Measurements from ENCODE around the gene NPY4R.
"Not testable (repeated sequence)": the region's sequence is repeated elsewhere in the genome, so short reads cannot be mapped to it uniquely, and the experiment has no call there.

Gene NPY4R

GRCh38 chr10:46512002-46512401 lies 46.2 kb upstream of the NPY4R start:
- DNase-seq (ENCODE audit: low read depth in 1 of 2, low spot score in 1 of 2); H3K27ac ChIP-seq (replicated peaks); H3K4me3 ChIP-seq (replicated peaks; ENCODE audit: insufficient read depth, low read length); H3K27me3 ChIP-seq (ENCODE audit: insufficient read depth, poor library complexity, severe bottlenecking): not testable (repeated sequence)

- H3K27me3 ChIP-seq (ENCODE audit: insufficient read depth, poor library complexity, severe bottlenecking); DNase-seq (ENCODE audit: low read depth in 1 of 2, low spot score in 1 of 2); H3K4me3 ChIP-seq (replicated peaks; ENCODE audit: insufficient read depth, low read length); H3K27ac ChIP-seq (replicated peaks): not testable (repeated sequence)
Measured at GRCh38 chr10:46499990-46500389, 34.2 kb upstream of the NPY4R start.

- DNase-seq (ENCODE audit: low read depth in 1 of 2, low spot score in 1 of 2); H3K27ac ChIP-seq (replicated peaks); H3K4me3 ChIP-seq (replicated peaks; ENCODE audit: insufficient read depth, low read length); H3K27me3 ChIP-seq (ENCODE audit: insufficient read depth, poor library complexity, severe bottlenecking): not testable (repeated sequence)
Measured at GRCh38 chr10:46498985-46499703, 33.4 kb upstream of the NPY4R start.

GRCh38 chr10:46497878-46498277 lies 32.1 kb upstream of the NPY4R start:
- H3K4me3 ChIP-seq (replicated peaks; ENCODE audit: insufficient read depth, low read length); H3K27me3 ChIP-seq (ENCODE audit: insufficient read depth, poor library complexity, severe bottlenecking); DNase-seq (ENCODE audit: low read depth in 1 of 2, low spot score in 1 of 2); H3K27ac ChIP-seq (replicated peaks): not testable (repeated sequence)

GRCh38 chr10:46497401-46497800 lies 31.6 kb upstream of the NPY4R start:
- H3K27me3 ChIP-seq (ENCODE audit: insufficient read depth, poor library complexity, severe bottlenecking); H3K4me3 ChIP-seq (replicated peaks; ENCODE audit: insufficient read depth, low read length); H3K27ac ChIP-seq (replicated peaks); DNase-seq (ENCODE audit: low read depth in 1 of 2, low spot score in 1 of 2): not testable (repeated sequence)

GRCh38 chr10:46491364-46492114 lies 25.8 kb upstream of the NPY4R start:
- not testable (repeated sequence) for H3K27ac ChIP-seq (replicated peaks); H3K4me3 ChIP-seq (replicated peaks; ENCODE audit: insufficient read depth, low read length); H3K27me3 ChIP-seq (ENCODE audit: insufficient read depth, poor library complexity, severe bottlenecking); DNase-seq (ENCODE audit: low read depth in 1 of 2, low spot score in 1 of 2)

GRCh38 chr10:46490285-46490684 lies 24.5 kb upstream of the NPY4R start:
- DNase-seq (ENCODE audit: low read depth in 1 of 2, low spot score in 1 of 2); H3K4me3 ChIP-seq (replicated peaks; ENCODE audit: insufficient read depth, low read length); H3K27me3 ChIP-seq (ENCODE audit: insufficient read depth, poor library complexity, severe bottlenecking); H3K27ac ChIP-seq (replicated peaks): not testable (repeated sequence)

- not testable (repeated sequence) for H3K27me3 ChIP-seq (ENCODE audit: insufficient read depth, poor library complexity, severe bottlenecking); H3K27ac ChIP-seq (replicated peaks); H3K4me3 ChIP-seq (replicated peaks; ENCODE audit: insufficient read depth, low read length)
Measured at GRCh38 chr10:46486459-46486858, 20.7 kb upstream of the NPY4R start.

GRCh38 chr10:46474746-46475320 lies 9.1 kb upstream of the NPY4R start:
- H3K27ac ChIP-seq (replicated peaks); DNase-seq (ENCODE audit: low read depth in 1 of 2, low spot score in 1 of 2); H3K4me3 ChIP-seq (replicated peaks; ENCODE audit: insufficient read depth, low read length); H3K27me3 ChIP-seq (ENCODE audit: insufficient read depth, poor library complexity, severe bottlenecking): not testable (repeated sequence)

More at GRCh38 chr10:46486459-46486858, 20.7 kb upstream of the NPY4R start:
- not testable (repeated sequence) for DNase-seq (ENCODE audit: low read depth in 1 of 2, low spot score in 1 of 2)

GRCh38 chr10:46473758-46474157 lies 8.0 kb upstream of the NPY4R start:
- H3K27me3 ChIP-seq (ENCODE audit: insufficient read depth, poor library complexity, severe bottlenecking); H3K4me3 ChIP-seq (replicated peaks; ENCODE audit: insufficient read depth, low read length); DNase-seq (ENCODE audit: low read depth in 1 of 2, low spot score in 1 of 2); H3K27ac ChIP-seq (replicated peaks): not testable (repeated sequence)

GRCh38 chr10:46470134-46470533 lies 4.4 kb upstream of the NPY4R start:
- not testable (repeated sequence) for DNase-seq (ENCODE audit: low read depth in 1 of 2, low spot score in 1 of 2); H3K27ac ChIP-seq (replicated peaks); H3K27me3 ChIP-seq (ENCODE audit: insufficient read depth, poor library complexity, severe bottlenecking); H3K4me3 ChIP-seq (replicated peaks; ENCODE audit: insufficient read depth, low read length)

GRCh38 chr10:46468119-46468809 lies 2.5 kb upstream of the NPY4R start:
- not testable (repeated sequence) for DNase-seq (ENCODE audit: low read depth in 1 of 2, low spot score in 1 of 2); H3K27ac ChIP-seq (replicated peaks); H3K4me3 ChIP-seq (replicated peaks; ENCODE audit: insufficient read depth, low read length); H3K27me3 ChIP-seq (ENCODE audit: insufficient read depth, poor library complexity, severe bottlenecking)

GRCh38 chr10:46463608-46464007 lies 2.1 kb downstream of the NPY4R start:
- H3K4me3 ChIP-seq (replicated peaks; ENCODE audit: insufficient read depth, low read length); DNase-seq (ENCODE audit: low read depth in 1 of 2, low spot score in 1 of 2); H3K27ac ChIP-seq (replicated peaks); H3K27me3 ChIP-seq (ENCODE audit: insufficient read depth, poor library complexity, severe bottlenecking): not testable (repeated sequence)

- H3K4me3 ChIP-seq (replicated peaks; ENCODE audit: insufficient read depth, low read length); H3K27me3 ChIP-seq (ENCODE audit: insufficient read depth, poor library complexity, severe bottlenecking); DNase-seq (ENCODE audit: low read depth in 1 of 2, low spot score in 1 of 2); H3K27ac ChIP-seq (replicated peaks): not testable (repeated sequence)
Measured at GRCh38 chr10:46462276-46462675, 3.5 kb downstream of the NPY4R start.
